Stimulated activated CD4-positive, alpha-beta T cell treated with anti-CD3 and anti-CD28 coated beads, Interleukin-2, amount 100 ng/mL, for 48 hours (primary cell): ENCODE results near the gene UMODL1.

Experiments used
- DNase-seq, 2 donors: peaks; one replicate each; pipeline ENCODE4 v3.0.0-alpha.2; 2020

UMODL1 gene

GRCh38 chr21:42082501-42083360 is 11.6 kb downstream of the UMODL1 start:
- DNase-seq = no peak

DNA sequence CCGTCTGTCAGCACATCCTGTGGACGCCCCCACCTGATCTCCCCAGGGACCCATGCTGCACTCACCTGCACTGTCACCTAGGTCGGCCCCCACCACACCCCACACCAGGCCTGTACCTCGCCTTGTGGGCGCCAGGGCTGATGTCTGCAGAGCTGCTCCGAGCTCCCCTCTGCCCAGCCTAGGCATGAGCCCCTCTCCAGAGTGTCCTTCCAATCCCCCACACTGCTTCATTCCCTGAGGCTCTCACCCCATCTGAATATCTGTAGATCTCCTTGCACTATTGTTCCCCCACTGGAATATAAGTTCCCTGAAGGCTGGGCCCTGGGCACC is 12.2 kb downstream of the UMODL1 start:
- DNase-seq = no peak

DNA sequence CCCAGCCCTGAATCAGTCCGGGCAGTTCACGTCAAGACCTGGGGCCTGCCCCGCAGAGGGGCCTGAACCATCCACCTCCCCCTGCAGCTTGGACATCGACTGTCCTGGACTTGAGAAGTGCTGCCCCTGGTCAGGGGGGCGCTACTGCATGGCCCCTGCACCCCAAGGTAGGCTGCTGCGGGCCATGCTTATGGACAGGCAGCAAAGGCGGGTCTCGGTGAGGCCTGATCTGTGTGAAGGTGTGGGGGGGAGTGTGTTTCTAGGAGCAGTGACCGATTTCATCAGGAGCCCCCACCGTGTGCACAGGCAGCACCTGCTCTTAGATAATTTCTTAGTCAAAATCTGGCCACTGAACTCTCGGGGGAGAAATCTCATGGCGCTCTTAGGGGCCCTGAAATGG is 13.0 kb downstream of the UMODL1 start:
- DNase-seq = no peak

DNA sequence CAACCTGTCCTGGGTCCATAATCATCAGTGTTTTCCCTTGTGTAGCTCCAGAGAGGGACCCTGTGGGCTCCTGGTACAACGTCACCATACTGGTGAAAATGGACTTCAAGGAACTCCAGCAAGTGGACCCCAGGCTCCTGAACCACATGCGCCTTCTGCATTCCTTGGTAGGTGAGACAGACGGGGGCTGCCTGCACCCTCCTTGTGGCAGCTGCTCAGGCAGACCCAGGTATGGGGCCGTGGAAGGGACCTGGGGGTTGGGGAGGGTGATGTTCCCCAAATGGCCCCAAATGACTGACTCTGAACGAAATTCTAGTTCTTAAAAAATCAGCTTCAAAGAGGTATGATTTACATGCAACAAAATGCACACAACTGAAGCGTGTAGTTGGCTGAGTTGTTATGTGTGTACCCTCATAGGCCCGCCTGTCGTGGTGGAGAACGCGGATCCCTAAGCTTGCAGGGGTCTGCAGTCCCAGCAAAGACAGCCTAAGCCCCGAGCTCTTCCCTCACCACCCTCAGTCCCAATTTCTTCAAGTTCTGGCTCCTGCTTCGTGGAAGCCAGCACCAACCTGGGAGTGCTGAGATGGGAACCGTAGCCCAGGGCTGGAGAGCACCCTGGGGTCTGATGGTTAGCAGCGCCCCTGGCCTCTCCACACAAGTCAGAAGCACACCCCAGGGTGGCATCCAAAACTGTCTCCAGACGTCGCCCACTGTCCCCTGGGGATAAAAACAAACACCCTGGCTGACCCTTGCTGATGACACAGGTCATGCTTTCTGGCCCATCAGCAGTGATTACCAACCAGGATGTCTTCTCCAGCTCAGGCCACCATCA is 14.3 kb downstream of the UMODL1 start:
- DNase-seq = no peak

DNA sequence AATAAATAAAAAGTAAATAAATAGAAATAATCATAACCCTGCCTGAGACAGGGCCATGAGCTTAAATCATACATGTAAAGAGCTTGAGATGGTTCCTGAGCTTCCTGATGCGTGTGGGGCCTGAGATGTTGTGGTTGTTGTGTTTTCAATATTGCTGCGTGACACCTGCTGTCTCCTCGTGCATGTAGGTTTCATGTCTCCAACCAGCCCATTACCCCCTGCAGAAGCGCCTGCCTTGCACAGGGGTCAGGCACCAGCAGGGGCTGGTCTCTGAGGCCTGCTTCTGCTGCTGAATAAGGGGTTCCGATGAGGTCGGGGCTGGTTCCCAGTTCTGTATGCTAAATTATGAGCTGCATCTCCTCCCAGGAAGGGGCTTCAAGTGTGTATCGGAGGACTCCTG is 15.9 kb downstream of the UMODL1 start:
- DNase-seq = no peak

- DNase-seq = no peak
Measured at GRCh38 chr21:42088148-42088547, 17.0 kb downstream of the UMODL1 start.

- DNase-seq = no peak
Measured at GRCh38 chr21:42088658-42089057, 17.5 kb downstream of the UMODL1 start.

DNA sequence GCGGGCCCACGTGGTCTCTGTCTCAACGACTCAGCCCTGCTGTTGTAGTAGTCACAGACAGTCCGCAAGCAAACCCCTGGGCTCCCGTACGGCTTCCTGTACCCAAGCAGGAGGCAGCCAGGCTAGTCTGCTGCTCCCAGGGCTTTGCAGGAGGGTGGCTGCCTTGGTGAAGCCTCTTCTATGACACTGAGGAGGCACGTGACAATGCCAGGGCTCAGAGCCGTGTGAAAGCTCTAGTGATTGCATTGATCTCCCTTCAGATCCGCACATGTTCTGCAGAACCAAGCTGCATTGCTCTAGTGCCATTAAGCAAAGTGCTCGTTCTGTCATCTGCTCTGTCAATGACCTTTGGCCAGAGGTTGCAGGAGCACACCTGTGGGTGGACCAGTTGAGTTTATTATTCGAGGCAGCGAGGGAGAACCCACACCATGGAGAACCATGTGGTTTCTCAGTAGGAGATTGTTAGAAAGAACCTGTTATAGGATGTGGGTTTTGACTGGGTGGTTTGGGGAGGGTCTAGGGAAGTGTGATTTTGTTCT is 18.0 kb downstream of the UMODL1 start:
- no peak for DNase-seq

- DNase-seq = no peak
Measured at GRCh38 chr21:42089665-42090310, 18.7 kb downstream of the UMODL1 start.

DNA sequence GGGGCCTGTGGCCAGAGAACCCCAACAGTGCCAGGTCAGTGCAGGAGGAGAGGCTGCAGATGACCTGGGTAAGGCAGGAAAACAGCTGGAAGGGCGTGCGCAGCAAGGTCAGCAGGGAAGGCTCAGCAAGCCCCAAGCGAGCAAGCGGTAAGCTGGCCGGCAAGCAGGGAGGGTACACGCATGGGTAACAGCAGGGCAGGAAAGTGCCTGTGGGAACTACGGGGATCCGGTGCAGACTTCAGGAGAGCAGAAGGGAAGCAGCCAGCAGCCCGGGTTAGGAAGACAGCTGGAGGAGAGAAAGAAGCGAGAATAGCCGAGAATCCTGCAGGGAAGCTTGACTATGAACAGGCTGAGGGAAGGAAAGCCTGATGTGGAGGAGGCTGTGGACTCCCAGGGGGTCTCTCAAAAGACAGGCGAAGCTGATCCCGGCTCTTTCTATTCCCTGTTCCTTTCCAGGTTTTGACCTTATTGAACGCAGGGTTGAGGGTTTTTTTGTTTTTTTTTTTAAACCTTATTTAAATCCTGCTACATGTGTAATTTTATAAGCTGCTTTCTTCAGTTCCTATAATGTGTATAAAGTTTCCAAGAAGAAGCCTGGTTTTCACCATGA is 20.9 kb downstream of the UMODL1 start:
- no peak for DNase-seq

- DNase-seq = no peak
Measured at GRCh38 chr21:42092771-42093170, 21.7 kb downstream of the UMODL1 start.

GRCh38 chr21:42093186-42093585 is 22.1 kb downstream of the UMODL1 start:
- no peak for DNase-seq

- no peak for DNase-seq
Measured at GRCh38 chr21:42093991-42094421, 22.9 kb downstream of the UMODL1 start.

DNA sequence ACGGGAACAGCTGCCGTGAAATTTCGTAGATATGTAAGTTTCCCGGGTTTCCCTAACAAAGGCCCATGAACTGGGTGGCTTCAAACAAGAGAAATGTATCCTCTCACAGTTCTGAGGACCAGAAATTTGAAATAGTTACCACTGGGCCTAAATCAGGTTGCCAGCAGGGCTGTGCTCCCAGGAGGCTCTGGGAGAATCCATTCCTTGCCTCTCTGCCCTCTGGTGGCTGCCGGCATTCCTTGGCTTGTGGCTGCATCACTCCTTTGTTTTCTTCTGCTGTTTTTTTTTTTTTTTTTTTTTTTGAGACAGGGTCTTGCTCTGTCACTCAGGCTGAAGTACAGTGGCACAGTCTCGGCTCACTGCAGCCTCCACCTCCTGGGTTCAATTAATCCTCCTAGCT is 23.7 kb downstream of the UMODL1 start:
- DNase-seq = no peak

DNA sequence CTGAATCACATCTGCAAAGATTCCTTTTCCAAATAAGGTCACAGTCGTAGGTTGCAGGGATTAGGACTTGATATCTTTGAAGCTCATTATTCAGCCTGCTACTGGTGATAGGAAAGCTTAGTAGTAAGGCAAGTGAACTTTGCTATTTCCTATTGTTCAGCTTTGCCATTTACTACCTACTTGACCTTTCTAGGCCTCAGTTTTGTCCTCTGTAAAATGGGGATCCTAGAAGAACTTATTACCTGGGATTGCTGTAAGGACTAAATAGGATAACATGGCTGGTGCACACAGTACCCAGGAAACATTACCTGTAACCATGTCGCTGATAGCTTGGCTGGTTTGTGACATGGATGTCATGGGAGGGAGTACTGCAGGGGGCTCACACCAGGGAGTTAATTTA is 24.5 kb downstream of the UMODL1 start:
- DNase-seq = no peak

GRCh38 chr21:42096566-42096965 is 25.4 kb downstream of the UMODL1 start:
- no peak for DNase-seq

- DNase-seq = no peak
Measured at GRCh38 chr21:42097274-42097673, 26.2 kb downstream of the UMODL1 start.

DNA sequence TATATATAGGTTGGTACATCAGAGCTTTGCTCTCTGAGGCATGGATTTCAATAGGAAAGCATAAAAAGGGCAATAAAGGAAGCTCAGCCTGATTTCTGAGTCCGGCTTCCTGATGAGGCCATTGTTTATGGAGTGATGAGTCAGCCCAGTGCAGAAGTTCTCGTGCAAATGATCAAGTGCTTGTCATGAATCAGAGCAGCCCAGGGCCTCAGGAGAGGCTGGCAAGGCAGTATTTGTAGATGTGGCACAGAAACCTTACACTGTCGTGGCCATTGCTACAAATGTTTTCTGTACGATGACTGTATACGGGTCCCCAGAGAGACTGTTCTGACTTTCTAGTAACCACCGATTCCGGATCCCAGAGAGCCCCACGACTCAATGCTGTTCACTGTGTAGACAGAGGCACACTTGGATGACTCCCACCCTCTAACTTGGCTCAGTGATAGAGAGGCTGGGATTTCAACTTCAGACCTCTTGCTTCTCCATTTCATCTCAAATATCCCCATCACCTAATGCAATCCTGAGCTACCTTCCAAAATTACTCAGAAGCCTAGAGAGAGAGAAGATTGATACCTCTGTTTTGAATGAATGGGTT is 26.8 kb downstream of the UMODL1 start:
- no peak for DNase-seq

GRCh38 chr21:42098957-42099505 is 27.9 kb downstream of the UMODL1 start:
- no peak for DNase-seq

- DNase-seq = no peak
Measured at GRCh38 chr21:42101246-42101645, 30.1 kb downstream of the UMODL1 start.

DNA sequence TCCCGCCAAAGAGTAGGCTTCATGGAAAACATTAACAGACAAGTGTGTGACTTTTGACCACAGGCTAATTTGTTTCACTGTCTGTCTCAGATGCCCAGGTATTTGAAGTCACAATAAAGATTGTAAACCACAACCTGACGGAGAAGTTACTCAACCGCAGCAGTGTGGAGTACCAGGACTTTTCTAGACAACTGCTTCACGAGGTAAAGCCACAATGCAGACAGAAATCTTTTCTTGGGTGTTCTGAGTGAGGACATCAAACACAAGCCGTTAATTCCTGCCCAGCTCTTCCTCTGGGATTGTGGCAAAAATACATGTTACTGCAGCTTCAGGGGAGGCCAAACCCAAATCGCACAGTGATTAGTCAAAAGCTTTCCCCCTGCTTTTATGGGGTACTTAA is 31.0 kb downstream of the UMODL1 start:
- DNase-seq = no peak

- DNase-seq = no peak
Measured at GRCh38 chr21:42102526-42102925, 31.4 kb downstream of the UMODL1 start.
